ENCODE results near the gene GABBR1. TPM values are rescaled to one million over a fixed set of nuclear protein-coding genes. Genes with fewer than 3 reads are reported as not detected.

The GABBR1 gene
- total RNA-seq, 4 donors from 2014 or later = 11.5 to 40.4 (median 30.5) TPM

- WGBS, 2 donors (ENCODE audit: low coverage in 1 of 2) = 4 to 13% methylated on average over 5 to 26 of the region's 53 CpGs
- TF ChIP-seq CTCF (IDR thresholded peaks at IDR 0.05) (no peak), EP300 (IDR thresholded peaks at IDR 0.05; ENCODE audit: low read depth) (no peak), POLR2A (IDR thresholded peaks at IDR 0.05) (no peak), POLR2AphosphoS5 (IDR thresholded peaks at IDR 0.05) (no peak)
- H3K4me1 ChIP-seq = peaks cover 5 to 41% (median 29%) of the 10 kb centered on the region in 4 donors
Observed at GRCh38 chr6:29631860-29632731, 887 bp downstream of the GABBR1 start.

GRCh38 chr6:29631209-29631810 lies 1.7 kb downstream of the GABBR1 start:
- in situ Hi-C loops (cut with MboI; ENCODE audit: low pct_ligation_motif_present in 1 of 4, low pct_unique_long_range_greater_than_20kb in 1 of 4, low sequenced_read_pairs in 3 of 4) = no loop called here
- Histone ChIP-seq H3K27me3 (peaks cover 34% of the 10 kb centered on the region), H3K27ac (no peak overlapping the region), H3K9me3 (no peaks in the 10 kb centered on the region), H3K36me3 (no peaks in the 10 kb centered on the region), H3K4me1 (peaks cover 5 to 41% (median 29%) of the 10 kb centered on the region in 4 donors), H3K4me3 (no peak overlapping the region)
- intact Hi-C loops (cut with DNase I; ENCODE audit: low total_unique reads) = no loop called here
- DNase-seq = no peak
- TF ChIP-seq CTCF (IDR thresholded peaks at IDR 0.05) = no peak
- no peak for TF ChIP-seq EP300 (IDR thresholded peaks at IDR 0.05; ENCODE audit: low read depth)
- no peak for TF ChIP-seq POLR2A (IDR thresholded peaks at IDR 0.05)
- no peak for TF ChIP-seq POLR2AphosphoS5 (IDR thresholded peaks at IDR 0.05)
- 74 to 100% methylated on average over 1 to 14 of the region's 14 CpGs for WGBS, 2 donors (ENCODE audit: low coverage in 1 of 2)

More at GRCh38 chr6:29631860-29632731, 887 bp downstream of the GABBR1 start:
- in situ Hi-C loops (cut with MboI; ENCODE audit: low pct_ligation_motif_present in 1 of 4, low pct_unique_long_range_greater_than_20kb in 1 of 4, low sequenced_read_pairs in 3 of 4) (no loop called here), intact Hi-C loops (cut with DNase I; ENCODE audit: low total_unique reads) (no loop called here)
- DNase-seq = peak; percentile 69
- peak overlapping the region; percentile 25 to 96 (median 75) for H3K4me3 ChIP-seq
- H3K27ac ChIP-seq = peak overlapping the region; percentile 76 to 88 (median 80)
- peaks cover 34% of the 10 kb centered on the region for H3K27me3 ChIP-seq
- no peaks in the 10 kb centered on the region for H3K36me3 ChIP-seq
- H3K9me3 ChIP-seq = no peaks in the 10 kb centered on the region

GRCh38 chr6:29630315-29630714 lies 2.7 kb downstream of the GABBR1 start:
- H3K36me3 ChIP-seq = no peaks in the 10 kb centered on the region
- WGBS, 2 donors (ENCODE audit: low coverage in 1 of 2) = 79 to 96% methylated on average over 3 to 9 of the region's 9 CpGs
- DNase-seq = no peak
- H3K27ac ChIP-seq = no peak overlapping the region
- peaks cover 5 to 41% (median 29%) of the 10 kb centered on the region in 4 donors for H3K4me1 ChIP-seq
- in situ Hi-C loops (cut with MboI; ENCODE audit: low pct_ligation_motif_present in 1 of 4, low pct_unique_long_range_greater_than_20kb in 1 of 4, low sequenced_read_pairs in 3 of 4) (no loop called here), intact Hi-C loops (cut with DNase I; ENCODE audit: low total_unique reads) (no loop called here)
- H3K4me3 ChIP-seq = no peak overlapping the region
- TF ChIP-seq CTCF (IDR thresholded peaks at IDR 0.05) = no peak
- TF ChIP-seq EP300 (IDR thresholded peaks at IDR 0.05; ENCODE audit: low read depth) = no peak
- no peak for TF ChIP-seq POLR2A (IDR thresholded peaks at IDR 0.05)
- TF ChIP-seq POLR2AphosphoS5 (IDR thresholded peaks at IDR 0.05) = no peak
- no peaks in the 10 kb centered on the region for H3K9me3 ChIP-seq
- H3K27me3 ChIP-seq = peaks cover 34% of the 10 kb centered on the region

GRCh38 chr6:29629571-29629970 lies 3.4 kb downstream of the GABBR1 start:
- intact Hi-C loops (cut with DNase I; ENCODE audit: low total_unique reads) (no loop called here), in situ Hi-C loops (cut with MboI; ENCODE audit: low pct_ligation_motif_present in 1 of 4, low pct_unique_long_range_greater_than_20kb in 1 of 4, low sequenced_read_pairs in 3 of 4) (no loop called here)
- Histone ChIP-seq H3K36me3 (no peaks in the 10 kb centered on the region), H3K9me3 (no peaks in the 10 kb centered on the region), H3K4me3 (no peak overlapping the region), H3K4me1 (peaks cover 5 to 41% (median 29%) of the 10 kb centered on the region in 4 donors), H3K27ac (no peak overlapping the region), H3K27me3 (peaks cover 34% of the 10 kb centered on the region)
- no peak for DNase-seq
- 87 to 100% methylated on average over 1 to 2 of the region's 2 CpGs for WGBS, 2 donors (ENCODE audit: low coverage in 1 of 2)
- TF ChIP-seq CTCF (IDR thresholded peaks at IDR 0.05) (no peak), POLR2A (IDR thresholded peaks at IDR 0.05) (no peak), EP300 (IDR thresholded peaks at IDR 0.05; ENCODE audit: low read depth) (no peak), POLR2AphosphoS5 (IDR thresholded peaks at IDR 0.05) (no peak)
